Right lung (tissue), 5 donors: ENCODE data around the gene EIF2A. TPM values are rescaled to one million over a fixed set of nuclear protein-coding genes. Genes with fewer than 3 reads are reported as not detected.

Experiments used
- DNase-seq, 2 donors: peaks; one replicate each; pipeline ENCODE4 v3.0.0-alpha.2; 2013
- polyA plus RNA-seq, 5 donors: library from polyadenylated mRNA; unstranded; fragments of 120-200 nt; gene quantifications; one replicate each; pipeline versions ENCODE4 v1.2.1 to v1.2.3, GENCODE V29; 2013; ENCODE audit warnings: inconsistent platforms in 1 of 5, low replicate concordance in 1 of 5; ENCODE audit not compliant: insufficient read length in 5 of 5, insufficient read depth in 1 of 5

Gene EIF2A
- polyA plus RNA-seq, 5 donors, result 165 to 218 (median 183) TPM

GRCh38 chr3:150540297-150540696 lies 6.3 kb upstream of the EIF2A start:
- no peak for DNase-seq

DNA sequence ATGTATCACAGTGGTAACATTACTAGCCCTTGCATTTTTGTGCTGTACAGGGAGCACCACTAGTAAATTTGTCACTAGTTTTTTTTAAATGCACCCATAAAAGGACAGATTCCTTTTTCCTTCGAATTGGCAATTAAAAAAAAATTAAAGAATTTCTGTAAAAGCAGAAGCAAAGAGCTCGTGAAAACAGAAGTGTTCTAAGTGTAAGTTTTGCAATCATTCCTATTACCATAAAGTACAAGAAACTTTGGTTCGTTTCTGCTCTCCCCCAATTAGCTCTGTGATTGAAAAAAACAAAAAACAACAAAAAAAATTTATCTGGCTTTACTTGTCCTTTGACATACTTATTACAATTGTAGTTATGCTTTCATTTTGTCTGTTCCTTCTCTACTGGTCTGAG lies 5.6 kb upstream of the EIF2A start:
- no peak for DNase-seq

GRCh38 chr3:150543128-150543527 lies 3.5 kb upstream of the EIF2A start:
- DNase-seq, result no peak

DNA sequence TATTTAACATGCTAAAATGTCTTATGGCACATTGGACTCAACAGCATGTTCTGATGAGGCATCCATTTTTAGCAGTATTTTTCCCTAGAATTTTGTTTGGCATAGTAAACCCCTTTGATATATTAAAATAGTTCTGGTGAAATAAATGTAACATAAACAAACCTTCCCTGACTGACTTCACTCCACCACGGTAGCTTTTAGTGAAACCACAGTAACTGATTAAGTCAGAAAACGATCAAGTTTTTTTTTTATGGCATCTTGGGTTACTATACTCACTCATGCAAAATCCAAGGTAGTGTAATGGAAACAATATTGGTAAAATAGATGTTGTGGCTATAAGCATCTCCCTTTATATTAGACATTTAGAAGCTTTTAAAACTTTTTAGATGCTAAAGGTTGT lies 3.1 kb upstream of the EIF2A start:
- DNase-seq, result no peak

DNA sequence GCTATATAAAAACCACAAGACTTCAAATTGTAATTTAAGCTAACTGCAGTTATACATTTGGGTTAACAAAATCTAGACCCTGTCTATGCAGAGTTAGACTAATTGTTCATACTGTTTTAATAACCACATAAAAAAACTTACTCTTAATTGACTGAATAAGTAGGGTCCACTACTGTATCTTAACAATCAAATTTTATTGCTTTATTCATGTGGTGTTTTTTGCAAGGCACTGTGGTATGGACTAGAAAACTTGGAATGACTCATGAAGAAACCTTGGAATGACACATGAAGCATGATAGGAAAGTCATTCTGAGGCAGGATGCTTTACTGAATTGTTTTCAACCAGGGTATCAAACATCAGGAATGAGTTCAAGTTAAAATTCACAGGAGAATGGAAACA lies 2.5 kb upstream of the EIF2A start:
- no peak for DNase-seq

- no peak for DNase-seq
Observed at GRCh38 chr3:150544726-150545125, 1.9 kb upstream of the EIF2A start.

- DNase-seq, result peak in 1 of 2 donors; percentile 32
Observed at GRCh38 chr3:150545419-150546225, 965 bp upstream of the EIF2A start.

GRCh38 chr3:150547045-150547741 lies 606 bp downstream of the EIF2A start:
- DNase-seq, result no peak

DNA sequence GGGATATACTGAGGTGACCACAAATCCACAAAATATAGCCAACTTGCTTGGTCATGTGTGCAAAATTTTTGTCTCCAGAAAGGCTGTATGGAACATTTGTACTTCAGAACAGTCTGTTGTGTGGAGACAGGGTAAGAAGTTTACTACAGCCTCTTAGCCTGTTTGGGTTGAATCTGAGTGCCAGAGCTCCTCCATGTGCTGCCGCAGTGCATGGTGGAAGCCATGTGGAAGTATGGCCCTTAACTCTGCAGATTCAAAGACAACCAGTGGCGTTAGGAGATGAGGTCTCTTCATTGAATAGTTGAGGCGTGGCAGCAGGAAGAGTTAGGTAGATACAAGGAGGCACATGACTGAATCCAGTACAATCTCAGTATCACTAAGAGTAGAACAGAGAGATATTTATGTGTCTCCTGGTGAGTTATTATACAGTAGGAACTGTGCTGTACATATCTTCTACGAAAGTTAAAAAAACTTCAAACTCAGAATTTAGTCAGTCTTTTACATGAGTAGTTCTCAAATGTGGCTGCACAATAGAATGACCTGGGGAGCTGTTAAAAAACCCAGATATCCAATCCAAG lies 9.4 kb downstream of the EIF2A start:
- no peak for DNase-seq

GRCh38 chr3:150556792-150557191 lies 10.2 kb downstream of the EIF2A start:
- no peak for DNase-seq

- no peak for DNase-seq
Observed at GRCh38 chr3:150557725-150558124, 11.1 kb downstream of the EIF2A start.

GRCh38 chr3:150564243-150564642 lies 17.7 kb downstream of the EIF2A start:
- DNase-seq, result no peak

DNA sequence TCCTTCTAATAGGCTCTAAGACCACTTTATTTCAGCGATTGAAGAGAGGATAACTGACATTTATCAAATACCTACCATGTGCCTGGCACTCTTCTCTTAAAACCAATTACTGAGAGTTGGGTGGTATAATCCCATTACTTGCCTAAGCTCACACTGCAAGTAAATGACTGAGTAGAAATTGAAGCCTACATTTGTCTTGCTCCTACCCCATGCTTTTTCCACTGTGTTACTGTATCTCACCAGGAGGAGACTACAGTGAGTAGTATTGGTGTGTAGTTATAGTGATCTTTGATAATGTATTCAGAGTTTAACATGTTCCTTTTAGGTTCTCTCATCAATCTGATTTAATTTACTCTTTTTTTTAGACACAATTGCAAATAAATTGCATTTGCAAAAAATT lies 20.7 kb downstream of the EIF2A start:
- no peak for DNase-seq

DNA sequence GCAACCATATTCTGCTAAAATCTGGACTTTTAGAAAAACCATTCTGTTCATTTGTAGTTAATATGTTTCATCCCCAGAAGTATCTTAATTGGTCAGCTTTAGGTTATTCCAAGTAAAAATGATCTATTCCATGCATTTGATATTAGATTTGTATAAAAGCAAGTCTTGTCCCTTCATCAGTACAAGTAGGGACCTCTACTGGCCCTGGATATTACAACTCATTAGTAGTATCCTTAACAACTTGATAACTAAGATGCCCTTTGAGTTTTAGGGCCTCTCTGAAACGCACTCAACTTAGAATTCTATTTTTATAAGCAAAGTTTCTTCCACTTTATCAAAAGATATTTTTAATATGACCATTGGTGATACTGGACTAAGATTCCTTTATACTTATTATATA lies 31.3 kb downstream of the EIF2A start:
- no peak for DNase-seq

DNA sequence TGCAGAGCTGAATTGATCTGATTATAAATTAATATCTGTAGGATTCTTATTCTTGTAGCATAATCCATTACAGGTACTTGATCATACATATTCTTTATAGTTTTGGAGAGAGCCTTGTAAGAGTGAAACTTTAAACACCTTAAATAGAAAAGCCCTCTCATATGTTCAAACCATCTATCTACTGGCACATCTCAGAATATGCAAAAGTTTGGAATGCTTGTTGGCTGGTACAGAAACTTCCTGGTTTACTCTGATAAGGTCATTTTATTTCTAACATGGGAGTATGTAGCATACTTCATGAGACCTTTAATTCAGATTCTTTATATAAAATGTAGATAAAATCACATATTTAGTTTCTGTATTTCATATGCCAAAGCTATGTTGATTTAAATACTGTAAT lies 34.6 kb downstream of the EIF2A start:
- no peak for DNase-seq

DNA sequence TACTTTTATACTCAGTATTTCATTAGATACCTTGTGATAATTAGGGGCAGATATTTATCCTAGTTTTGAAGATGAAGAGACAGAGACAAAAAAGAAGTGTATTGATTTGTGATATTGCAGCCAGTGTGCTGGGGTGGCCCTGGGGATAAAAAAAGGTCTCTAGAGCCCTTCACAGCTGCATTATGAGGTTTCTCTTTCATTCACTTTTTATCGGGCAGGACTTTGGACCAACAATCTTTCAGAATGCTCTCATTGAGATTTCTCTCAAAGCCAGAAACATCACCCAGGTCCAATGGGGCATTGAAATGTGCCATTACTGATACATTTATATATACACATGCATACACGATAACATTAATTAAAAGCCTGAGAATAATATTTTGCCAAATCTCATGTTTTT lies 36.0 kb downstream of the EIF2A start:
- DNase-seq, result no peak

DNA sequence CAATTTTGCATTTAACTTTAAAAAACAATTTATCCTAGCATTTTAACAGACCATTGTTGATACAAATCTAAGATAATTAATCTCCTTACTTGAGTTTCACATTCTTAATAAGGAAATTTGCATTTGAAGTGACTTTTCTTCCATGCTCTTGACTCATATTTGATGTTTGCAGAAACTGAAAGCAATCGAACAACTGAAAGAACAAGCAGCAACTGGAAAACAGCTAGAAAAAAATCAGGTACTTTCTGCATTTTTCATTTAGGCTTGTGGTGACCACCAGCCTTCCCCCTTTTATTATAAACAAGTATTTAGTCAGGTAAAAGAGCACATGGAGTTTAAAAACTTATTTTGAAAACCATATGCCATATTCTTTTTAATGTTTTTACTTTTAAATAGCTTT lies 36.4 kb downstream of the EIF2A start:
- DNase-seq, result no peak

GRCh38 chr3:150588027-150588830 lies 41.6 kb downstream of the EIF2A start:
- no peak for DNase-seq

GRCh38 chr3:150589759-150590158 lies 43.2 kb downstream of the EIF2A start:
- no peak for DNase-seq

GRCh38 chr3:150594150-150594549 lies 47.6 kb downstream of the EIF2A start:
- no peak for DNase-seq

DNA sequence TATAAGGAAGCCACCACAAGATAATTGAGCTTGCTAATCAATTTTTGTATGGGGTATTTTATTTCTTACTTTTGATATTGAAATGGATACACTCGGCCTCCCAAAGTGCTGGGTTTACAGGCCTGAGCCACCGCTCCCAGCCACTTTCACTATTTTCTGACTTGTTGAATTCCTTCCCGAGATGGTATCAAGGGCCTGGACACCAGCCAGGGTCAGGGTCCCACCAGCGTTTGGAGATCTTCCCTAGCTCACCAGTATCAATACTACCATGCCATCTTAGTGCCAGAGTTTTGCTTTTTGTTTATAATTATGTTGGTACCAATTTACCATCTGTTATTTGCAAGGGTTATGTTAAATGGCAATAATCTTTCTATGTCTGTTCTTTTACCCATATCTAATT lies 51.1 kb downstream of the EIF2A start:
- no peak for DNase-seq

- no peak for DNase-seq
Observed at GRCh38 chr3:150599611-150600297, 53.2 kb downstream of the EIF2A start.
